Measurements from ENCODE around the gene TBC1D16. TPM values are rescaled to one million over a fixed set of nuclear protein-coding genes. Genes with fewer than 3 reads are reported as not detected.

TBC1D16 gene
- total RNA-seq, 1 experiment from 2014 or later: 85.8 TPM

- H3K4me1 ChIP-seq (ENCODE audit: insufficient read depth, low read length): peaks cover 3% of the 10 kb centered on the region
- Mint-ChIP-seq H3K27me3 (ENCODE audit: low read depth) (peaks cover 9% of the 10 kb centered on the region), H3K9me3 (no peaks in the 10 kb centered on the region), H3K36me3 (ENCODE audit: insufficient read depth in 1 of 3, low read depth in 3 of 3) (peaks cover 15 to 27% (median 22%) of the 10 kb centered on the region in 3 experiments), H3K4me1 (peaks cover 57 to 67% of the 10 kb centered on the region in 2 experiments), H3K27ac (peak overlapping the region in 2 of 3 experiments; percentile 18 to 75; a peak in 2 of 7 replicates), H3K4me3 (no peak overlapping the region)
- no peaks in the 10 kb centered on the region for H3K79me2 ChIP-seq (ENCODE audit: insufficient read depth, low read length)
- H3K79me1 ChIP-seq (ENCODE audit: insufficient read depth, low read depth, low read length, poor library complexity, severe bottlenecking): no peaks in the 10 kb centered on the region
- H2AK5ac ChIP-seq (ENCODE audit: insufficient read length, low read length): no peak overlapping the region
- no peak overlapping the region for H3K4ac ChIP-seq (ENCODE audit: low read depth, low read length)
- H4K5ac ChIP-seq (ENCODE audit: insufficient read length, low read depth, low read length): no peak overlapping the region
- no peaks in the 10 kb centered on the region for H3K9me3 ChIP-seq (ENCODE audit: control insufficient read depth, low read depth, low read length)
- H3T11ph ChIP-seq (ENCODE audit: low read length): no peak overlapping the region
- no peaks in the 10 kb centered on the region for H3K23me2 ChIP-seq (ENCODE audit: insufficient read length, low read depth, low read length, poor library complexity, severe bottlenecking)
- no peak overlapping the region for H3K9ac ChIP-seq (ENCODE audit: extremely low read depth, insufficient read length, low read length)
- H2BK20ac ChIP-seq (ENCODE audit: low read depth, low read length, poor library complexity, severe bottlenecking): no peak overlapping the region
- H3K4me2 ChIP-seq (ENCODE audit: insufficient read depth, insufficient read length, low read length): no peak overlapping the region
- no peaks in the 10 kb centered on the region for H4K20me1 ChIP-seq (ENCODE audit: control insufficient read depth, insufficient read depth, insufficient read length)
- H3K18ac ChIP-seq (ENCODE audit: insufficient read length, low read depth, low read length): no peak overlapping the region
- no peak overlapping the region for H2AFZ ChIP-seq (ENCODE audit: low read length)
- H3K14ac ChIP-seq (ENCODE audit: insufficient read depth, low read length): no peak overlapping the region; the same call in 1 of the 2 replicates
- H4K8ac ChIP-seq (replicated peaks; ENCODE audit: insufficient read length, low read depth, low read length): no peak overlapping the region
- no peak overlapping the region for H3K27ac ChIP-seq (ENCODE audit: insufficient read length, low read depth, low read length)
- WGBS (ENCODE audit: extremely low coverage, insufficient read length, low lambda C conversion rate): no CpG with 5 or more reads among the region's 16 CpGs
- TF ChIP-seq CTCF (conservative IDR thresholded peaks at IDR 0.05): no peak
- no peak overlapping the region for H2BK120ac ChIP-seq (ENCODE audit: low read depth, low read length, poor library complexity, severe bottlenecking)
- no peak overlapping the region for H4K91ac ChIP-seq (ENCODE audit: insufficient read length, low read depth, low read length)
- no peak overlapping the region for H3K56ac ChIP-seq (ENCODE audit: insufficient read length, low read depth, low read length)
- H2BK5ac ChIP-seq (ENCODE audit: insufficient read length, low read length): no peak overlapping the region
- no peaks in the 10 kb centered on the region for H3K27me3 ChIP-seq (ENCODE audit: insufficient read depth, low read length)
- no peak overlapping the region for H3K23ac ChIP-seq (ENCODE audit: insufficient read length, low read depth, low read length)
- H2BK12ac ChIP-seq (ENCODE audit: insufficient read length, low read depth, low read length): no peak overlapping the region
- H2BK15ac ChIP-seq (ENCODE audit: low read depth, low read length): no peak overlapping the region
- no peak for DNase-seq
Measured at GRCh38 chr17:79936641-79937381, 98.9 kb downstream of the TBC1D16 start.
